GM21723 (cell line): ENCODE results near the gene GSTM3.
"Not testable (repeated sequence)": the region's sequence is repeated elsewhere in the genome, so short reads cannot be mapped to it uniquely, and the experiment has no call there.

Experiments used
- ATAC-seq: cut with Tn5 transposase; IDR thresholded peaks from one replicate; pipeline ENCODE4 v1.9.1; 2021; ENCODE audit warnings: mild to moderate bottlenecking, moderate library complexity; ENCODE audit not compliant: unreplicated experiment

Gene GSTM3

DNA sequence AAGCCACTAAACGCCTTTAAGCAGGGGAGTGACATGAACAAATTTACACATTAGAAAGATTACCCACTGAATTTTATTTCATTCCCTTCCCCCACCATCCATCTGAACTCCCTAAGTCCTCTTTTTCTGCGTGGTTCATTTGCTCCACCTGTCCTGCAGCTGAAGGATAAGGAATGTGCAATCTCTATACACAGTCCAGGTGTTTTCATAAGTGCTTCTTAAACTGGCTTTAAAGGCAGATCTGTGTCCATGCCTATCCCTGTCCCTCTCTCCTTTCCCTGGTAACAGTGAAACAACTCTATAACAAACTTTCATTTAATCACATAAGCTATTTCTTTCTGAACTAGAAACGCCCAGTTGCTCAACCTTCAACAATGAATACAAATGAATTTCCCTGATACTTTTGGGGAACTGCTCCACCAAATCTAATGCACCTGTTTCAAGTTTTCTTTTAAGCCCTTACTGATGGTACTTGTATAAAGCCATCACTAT lies 8.4 kb downstream of the GSTM3 start:
- no peak for ATAC-seq

GRCh38 chr1:109730666-109731065 lies 10.2 kb downstream of the GSTM3 start:
- no peak for ATAC-seq

GRCh38 chr1:109728870-109729269 lies 12.0 kb downstream of the GSTM3 start:
- no peak for ATAC-seq

GRCh38 chr1:109726728-109727373 lies 14.0 kb downstream of the GSTM3 start:
- no peak for ATAC-seq

DNA sequence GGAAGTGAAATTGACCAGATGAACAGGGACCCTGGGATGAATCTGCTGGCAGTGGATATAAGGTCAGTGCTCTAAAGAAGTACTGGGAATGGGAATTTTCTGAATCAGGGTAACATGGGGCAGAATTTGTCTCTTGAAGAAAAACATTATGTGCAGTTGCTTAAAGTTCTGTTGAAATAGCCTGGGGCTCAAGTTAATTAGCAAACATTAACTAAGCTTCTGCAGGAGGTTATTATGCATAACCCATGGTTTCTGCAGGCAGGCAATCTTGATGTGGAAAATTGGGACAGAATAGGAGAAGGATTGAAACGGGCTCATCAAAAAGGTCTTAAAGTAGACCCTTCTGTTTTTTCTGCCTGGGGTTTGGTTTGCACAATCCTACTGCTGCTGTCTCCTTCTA lies 14.8 kb downstream of the GSTM3 start:
- no peak for ATAC-seq

GRCh38 chr1:109725510-109725909 lies 15.3 kb downstream of the GSTM3 start:
- ATAC-seq = no peak

DNA sequence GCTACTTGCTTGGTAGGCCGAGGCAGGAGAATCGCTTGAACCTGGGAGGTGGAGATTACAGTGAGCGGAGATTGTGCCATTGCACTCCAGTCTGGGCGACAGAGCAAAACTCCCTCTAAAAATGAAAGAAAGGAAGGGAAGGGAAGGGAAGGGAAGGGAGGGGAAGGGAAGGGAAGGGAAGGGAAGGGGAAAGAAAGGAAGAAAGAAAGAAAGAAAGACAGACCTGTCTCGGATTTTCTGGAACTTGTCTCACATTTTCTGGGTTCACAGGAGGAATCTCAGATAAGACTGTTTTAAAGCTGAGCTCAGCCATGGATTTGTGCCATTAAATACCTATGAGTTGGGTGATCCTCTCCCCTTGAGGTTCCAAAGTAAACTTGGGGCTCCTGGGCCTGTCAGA lies 15.9 kb downstream of the GSTM3 start:
- no peak for ATAC-seq

DNA sequence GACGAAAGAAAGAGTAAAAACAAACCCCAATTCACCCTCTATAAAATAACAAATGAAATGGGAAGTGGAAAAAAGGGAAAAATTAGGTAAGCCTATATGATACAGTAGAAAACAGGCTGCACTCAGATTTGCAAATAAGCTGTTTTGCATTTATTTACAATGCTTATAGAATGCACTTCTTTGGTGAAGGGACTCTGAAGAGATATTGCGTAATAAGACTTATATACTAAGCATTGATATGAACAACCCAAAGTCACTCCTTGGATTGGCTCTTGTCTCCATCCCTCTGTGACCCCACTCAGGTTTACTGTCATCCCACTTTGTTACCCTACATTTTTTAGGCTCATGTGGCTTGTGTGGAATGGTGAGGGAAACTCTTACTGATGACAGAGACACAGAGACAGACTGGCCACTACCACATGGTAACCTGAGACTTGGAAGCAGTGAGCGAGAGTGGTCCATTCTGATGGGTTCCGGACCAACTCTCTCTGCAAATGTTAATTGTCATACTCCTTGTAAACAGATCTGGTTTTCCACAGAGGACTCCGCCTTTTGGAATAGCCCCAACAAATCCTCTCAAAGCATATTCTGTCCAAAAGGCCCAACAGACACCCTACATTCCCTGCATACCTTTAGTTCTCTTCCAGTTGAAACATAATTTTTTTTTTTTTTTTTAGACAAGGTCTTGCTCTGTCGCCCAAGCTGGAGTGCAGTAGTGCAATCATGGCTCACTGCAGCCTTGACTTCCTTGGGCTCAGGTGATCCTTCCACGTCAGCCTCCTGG lies 17.7 kb downstream of the GSTM3 start:
- no peak for ATAC-seq

DNA sequence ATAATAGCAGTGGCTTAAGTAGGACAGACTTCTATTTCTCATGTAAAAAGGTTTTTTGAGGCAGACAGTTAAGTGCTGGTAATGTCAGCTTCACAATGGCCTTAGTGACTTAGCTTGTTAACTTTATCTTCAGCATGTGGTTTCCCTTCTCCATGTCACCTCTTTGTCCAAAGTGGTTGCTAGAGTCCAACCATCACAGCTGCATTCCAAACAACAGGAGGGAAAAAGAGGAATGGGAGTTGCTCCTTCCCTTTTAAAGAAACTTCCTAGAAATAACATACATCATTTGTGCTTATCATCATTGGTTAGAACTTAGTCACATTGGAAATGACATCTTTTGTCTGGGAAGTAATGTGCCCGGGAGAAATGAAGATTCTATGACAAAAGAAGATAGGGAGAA lies 18.9 kb downstream of the GSTM3 start:
- ATAC-seq = no peak

- no peak for ATAC-seq
Measured at GRCh38 chr1:109721042-109721441, 19.8 kb downstream of the GSTM3 start.

GRCh38 chr1:109719337-109719837 lies 21.5 kb downstream of the GSTM3 start:
- ATAC-seq = no peak

GRCh38 chr1:109718495-109718894 lies 22.3 kb downstream of the GSTM3 start:
- no peak for ATAC-seq

DNA sequence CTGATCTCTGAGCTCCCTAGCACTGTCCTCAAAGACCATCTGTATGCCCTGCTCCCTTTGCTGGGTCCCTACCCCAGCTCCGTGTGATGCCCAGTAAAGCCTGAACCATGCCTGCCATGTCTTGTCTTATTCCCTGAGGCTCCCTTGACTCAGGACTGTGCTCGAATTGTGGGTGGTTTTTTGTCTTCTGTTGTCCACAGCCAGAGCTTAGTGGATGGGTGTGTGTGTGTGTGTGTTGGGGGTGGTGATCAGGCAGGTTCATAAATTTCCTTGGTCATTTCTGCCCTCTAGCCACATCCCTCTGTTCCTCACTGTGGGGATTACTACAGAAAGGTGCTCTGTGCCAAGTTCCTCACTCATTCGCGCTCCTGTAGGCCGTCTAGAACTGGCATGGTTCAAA lies 23.1 kb downstream of the GSTM3 start:
- ATAC-seq = no peak

DNA sequence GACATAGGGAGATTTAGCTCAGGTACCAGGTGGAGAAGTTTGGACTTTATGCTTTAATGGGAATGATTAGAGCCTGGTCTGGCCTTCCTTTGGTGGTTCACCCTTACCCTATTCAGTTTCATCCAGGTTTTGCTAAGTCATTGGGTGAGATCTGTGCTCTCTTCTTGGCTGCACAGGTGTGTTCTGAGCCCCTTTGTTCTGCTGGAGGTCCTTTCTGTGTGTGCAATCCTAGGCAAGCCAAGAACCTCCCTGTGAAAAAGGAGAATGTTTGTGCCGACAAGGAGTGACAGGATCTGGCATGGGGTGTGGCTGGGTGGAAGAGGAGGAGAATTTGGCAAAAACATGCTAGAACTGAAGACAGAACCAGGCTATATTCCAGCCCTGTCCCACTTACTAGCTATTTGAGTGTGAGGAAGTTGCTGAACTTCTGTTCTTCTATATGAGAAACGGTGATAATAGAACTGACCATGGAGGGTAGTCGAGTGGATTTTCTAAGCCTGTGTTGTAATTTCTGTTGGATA lies 24.2 kb downstream of the GSTM3 start:
- ATAC-seq = no peak

GRCh38 chr1:109716121-109716520 lies 24.7 kb downstream of the GSTM3 start:
- ATAC-seq = no peak

DNA sequence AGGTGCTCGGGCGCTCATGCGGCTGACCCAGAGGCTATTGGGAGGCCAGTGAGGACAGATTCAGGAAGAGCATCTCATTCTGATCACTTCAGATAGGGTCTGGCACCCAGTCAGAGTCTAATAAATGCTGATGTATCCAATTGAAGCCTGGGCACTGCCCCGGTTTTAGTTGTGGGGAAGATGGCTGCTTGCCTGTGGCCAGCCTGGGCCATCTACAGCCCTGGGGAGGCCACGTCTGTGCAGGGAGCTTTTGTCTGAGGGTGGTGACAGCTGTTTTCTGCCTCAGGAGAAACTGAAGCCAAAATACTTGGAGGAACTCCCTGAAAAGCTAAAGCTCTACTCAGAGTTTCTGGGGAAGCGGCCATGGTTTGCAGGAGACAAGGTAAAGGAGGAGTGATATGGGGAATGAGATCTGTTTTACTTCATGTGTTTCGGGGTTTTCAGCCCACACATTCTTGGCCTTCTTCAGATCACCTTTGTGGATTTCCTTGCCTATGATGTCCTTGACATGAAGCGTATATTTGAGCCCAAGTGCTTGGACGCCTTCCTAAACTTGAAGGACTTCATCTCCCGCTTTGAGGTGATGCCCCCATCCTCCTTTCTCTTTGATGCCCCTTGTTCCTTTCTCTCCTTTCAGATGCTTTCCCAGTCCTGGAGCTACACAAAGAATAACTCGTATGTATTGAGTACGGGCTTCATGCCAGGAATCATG lies 26.0 kb downstream of the GSTM3 start:
- ATAC-seq = no peak

GRCh38 chr1:109713636-109714035 lies 27.2 kb downstream of the GSTM3 start:
- ATAC-seq = no peak

DNA sequence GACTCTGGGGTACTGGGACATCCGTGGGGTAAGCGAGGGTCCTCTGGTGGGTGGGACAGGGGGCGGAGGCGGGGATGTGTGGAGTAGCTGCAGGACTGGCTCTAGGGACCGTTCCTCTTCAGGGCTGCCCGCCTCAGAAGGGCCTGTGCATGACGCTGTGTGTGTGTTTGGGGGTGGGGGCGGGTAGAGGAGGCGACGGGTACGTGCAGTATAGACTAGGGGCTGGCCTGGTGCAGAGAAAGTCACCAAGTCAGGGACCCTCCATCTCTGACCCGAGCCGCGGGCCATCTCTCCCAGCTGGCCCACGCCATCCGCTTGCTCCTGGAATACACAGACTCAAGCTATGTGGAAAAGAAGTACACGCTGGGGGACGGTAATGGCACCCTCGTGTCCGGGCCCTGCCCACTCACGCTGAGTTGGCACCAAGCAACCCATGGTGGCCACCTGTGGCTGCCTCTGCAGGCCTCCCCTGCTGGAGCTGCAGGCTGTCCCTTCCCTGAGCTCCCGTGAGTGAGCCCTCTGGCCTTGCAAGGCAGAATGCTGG lies 28.4 kb downstream of the GSTM3 start:
- no peak for ATAC-seq

DNA sequence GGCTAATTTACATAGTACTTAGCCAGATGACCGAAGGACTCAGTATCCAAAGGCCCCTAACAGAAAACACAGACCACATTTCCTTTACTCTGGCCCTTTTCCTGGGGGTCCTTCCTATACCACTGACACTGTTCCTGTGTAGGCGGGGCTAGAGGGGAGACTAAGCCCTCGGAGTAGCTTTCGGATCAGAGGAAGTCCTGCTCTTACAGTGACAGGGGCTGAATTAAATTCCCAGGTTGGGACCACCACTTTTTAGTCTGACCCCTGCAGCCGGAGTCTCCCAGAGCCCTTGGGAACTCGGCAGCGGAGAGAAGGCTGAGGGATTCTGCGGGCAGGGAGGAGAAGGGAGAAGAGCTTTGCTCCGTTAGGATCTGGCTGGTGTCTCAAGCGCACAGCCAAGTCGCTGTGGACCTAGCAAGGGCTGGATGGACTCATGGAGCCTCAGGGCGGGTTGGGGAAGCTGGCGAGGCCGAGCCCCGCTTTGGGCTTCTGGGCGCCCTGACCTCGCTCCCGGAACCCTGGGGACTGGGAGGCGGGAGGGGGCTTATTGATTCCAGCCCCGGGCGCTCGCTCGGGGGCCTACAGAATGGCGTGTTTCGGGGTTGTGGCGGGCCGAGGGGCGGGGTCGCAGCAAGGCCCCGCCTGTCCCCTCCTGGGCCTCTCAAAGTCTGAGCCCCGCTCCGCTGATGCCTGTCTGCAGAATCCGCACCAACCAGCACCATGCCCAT lies 29.1 kb downstream of the GSTM3 start, which contains the start of gene GSTM5:
GSTM5 (plus strand) TSS at position 659 of the 728 bp plus-strand sequence; CDS start at position 721, 62 bp downstream.
- ATAC-seq = not testable (repeated sequence)

- not testable (repeated sequence) for ATAC-seq
Measured at GRCh38 chr1:109709822-109710221, 31.0 kb downstream of the GSTM3 start.
